ENCODE results near the gene C3.

GRCh38 chr19:6721138-6721474 lies 656 bp upstream of the C3 start:
- no peak for TF ChIP-seq ZBTB33 (CRISPR knock-in tag; IDR thresholded peaks at IDR 0.05)
- TF ChIP-seq HMGXB4 (CRISPR knock-in tag; IDR thresholded peaks at IDR 0.05; ENCODE audit: borderline replicate concordance in 1 of 2, low read depth in 1 of 2): no peak
- TF ChIP-seq MXI1 (IDR thresholded peaks at IDR 0.05; ENCODE audit: borderline replicate concordance, low read depth, low read length): no peak
- TF ChIP-seq SMAD3 (CRISPR knock-in tag; IDR thresholded peaks at IDR 0.05): no peak
- TF ChIP-seq CTCF (CRISPR knock-in tag; IDR thresholded peaks at IDR 0.05): no peak
- no peak for TF ChIP-seq SIX4 (CRISPR knock-in tag; IDR thresholded peaks at IDR 0.05)
- TF ChIP-seq GABPA (IDR thresholded peaks at IDR 0.05; ENCODE audit: low read depth, low read length): no peak
- TF ChIP-seq GABPA (CRISPR knock-in tag; IDR thresholded peaks at IDR 0.05; ENCODE audit: low read depth): no peak
